Astrocyte (in vitro differentiated cells and primary cell): Measurements from ENCODE around the gene WNT9A. TPM values are rescaled to one million over a fixed set of nuclear protein-coding genes. Genes with fewer than 3 reads are reported as not detected.
"Not testable (repeated sequence)": the region's sequence is repeated elsewhere in the genome, so short reads cannot be mapped to it uniquely, and the experiment has no call there.

ENCODE experiments used
- DNase-seq: peaks from one replicate; pipeline ENCODE4 v3.0.0-alpha.2; 2010; ENCODE audit warnings: low read depth
- FAIRE-seq: peaks from 2 replicates; lab custom pipeline; 2011; peaks lifted over from hg19 to GRCh38; lab: Jason Lieb, UNC
- H2AFZ ChIP-seq: 2 replicates; pipeline ENCODE4 v1.6.0; 2012; ENCODE audit warnings: low read depth, low read length, inconsistent platforms
- H3K27ac ChIP-seq: 2 replicates; pipeline ENCODE4 v1.5.1; 2011; ENCODE audit warnings: low read depth, low read length, inconsistent platforms
- H3K27me3 ChIP-seq: 2 replicates; pipeline ENCODE4 v1.6.0; 2011; ENCODE audit warnings: low read length, inconsistent platforms; ENCODE audit not compliant: insufficient read depth
- H3K36me3 ChIP-seq: 2 replicates; pipeline ENCODE4 v1.5.1; 2011; ENCODE audit warnings: low read length, inconsistent platforms; ENCODE audit not compliant: insufficient read depth
- H3K4me1 ChIP-seq: 2 replicates; pipeline ENCODE4 v1.5.1; 2011; ENCODE audit warnings: low read length, inconsistent platforms; ENCODE audit not compliant: insufficient read depth
- H3K4me2 ChIP-seq: 2 replicates; pipeline ENCODE4 v1.6.0; 2012; ENCODE audit warnings: low read length, inconsistent platforms
- H3K4me3 ChIP-seq: 2 replicates; pipeline ENCODE4 v1.5.1; 2011; ENCODE audit warnings: low read depth, mild to moderate bottlenecking, low read length, inconsistent platforms; ENCODE audit not compliant: insufficient read depth
- H3K79me2 ChIP-seq: 2 replicates; pipeline ENCODE4 v1.6.0; 2012; ENCODE audit warnings: mild to moderate bottlenecking, low read length, inconsistent platforms; ENCODE audit not compliant: insufficient read depth
- H3K9ac ChIP-seq: 2 replicates; pipeline ENCODE4 v1.6.0; 2012; ENCODE audit warnings: mild to moderate bottlenecking, low read length, inconsistent platforms
- H3K9me3 ChIP-seq: 2 replicates; pipeline ENCODE4 v1.5.1; 2012; ENCODE audit warnings: low read depth, mild to moderate bottlenecking, low read length, inconsistent platforms; ENCODE audit not compliant: insufficient read depth
- H4K20me1 ChIP-seq: 2 replicates; pipeline ENCODE4 v1.6.0; 2012; ENCODE audit warnings: low read length, inconsistent platforms; ENCODE audit not compliant: insufficient read depth
- H3K27ac Mint-ChIP-seq: one replicate; pipeline ENCODE4 v1.8.0; 2021; ENCODE audit warnings: mild to moderate bottlenecking, mixed read lengths; ENCODE audit not compliant: unreplicated experiment
- H3K27me3 Mint-ChIP-seq: one replicate; pipeline ENCODE4 v1.8.0; 2021; ENCODE audit warnings: low read depth, mixed read lengths; ENCODE audit not compliant: unreplicated experiment
- H3K36me3 Mint-ChIP-seq: one replicate; pipeline ENCODE4 v1.8.0; 2021; ENCODE audit warnings: low read depth, mixed read lengths; ENCODE audit not compliant: unreplicated experiment
- H3K4me1 Mint-ChIP-seq: one replicate; pipeline ENCODE4 v1.8.0; 2021; ENCODE audit warnings: low read depth, mixed read lengths; ENCODE audit not compliant: unreplicated experiment
- H3K4me3 Mint-ChIP-seq: one replicate; pipeline ENCODE4 v1.8.0; 2021; ENCODE audit warnings: mild to moderate bottlenecking, moderate library complexity, mixed read lengths; ENCODE audit not compliant: unreplicated experiment
- H3K9me3 Mint-ChIP-seq: one replicate; pipeline ENCODE4 v1.8.0; 2021; ENCODE audit warnings: mild to moderate bottlenecking, mixed read lengths; ENCODE audit not compliant: unreplicated experiment
- EZH2 ChIP-seq: IDR thresholded peaks from 2 replicates; pipeline ENCODE4 v1.6.1; 2012; ENCODE audit warnings: mild to moderate bottlenecking, low read length, inconsistent platforms; ENCODE audit not compliant: insufficient read depth
- total RNA-seq: library from RNA; stranded (reverse); gene quantifications from 2 replicates; pipeline ENCODE4 v1.2.1, GENCODE V29; 2021
- TF ChIP-seq, protein P1 (sequence below): IDR thresholded peaks from 2 replicates; pipeline ENCODE4 v1.5.1; 2011; ENCODE audit warnings: low read depth, mild to moderate bottlenecking, inconsistent platforms, low read length, moderate library complexity; ENCODE audit not compliant: insufficient read depth

The WNT9A gene
- total RNA-seq, 1 donor from 2014 or later = 4.1 TPM

DNA sequence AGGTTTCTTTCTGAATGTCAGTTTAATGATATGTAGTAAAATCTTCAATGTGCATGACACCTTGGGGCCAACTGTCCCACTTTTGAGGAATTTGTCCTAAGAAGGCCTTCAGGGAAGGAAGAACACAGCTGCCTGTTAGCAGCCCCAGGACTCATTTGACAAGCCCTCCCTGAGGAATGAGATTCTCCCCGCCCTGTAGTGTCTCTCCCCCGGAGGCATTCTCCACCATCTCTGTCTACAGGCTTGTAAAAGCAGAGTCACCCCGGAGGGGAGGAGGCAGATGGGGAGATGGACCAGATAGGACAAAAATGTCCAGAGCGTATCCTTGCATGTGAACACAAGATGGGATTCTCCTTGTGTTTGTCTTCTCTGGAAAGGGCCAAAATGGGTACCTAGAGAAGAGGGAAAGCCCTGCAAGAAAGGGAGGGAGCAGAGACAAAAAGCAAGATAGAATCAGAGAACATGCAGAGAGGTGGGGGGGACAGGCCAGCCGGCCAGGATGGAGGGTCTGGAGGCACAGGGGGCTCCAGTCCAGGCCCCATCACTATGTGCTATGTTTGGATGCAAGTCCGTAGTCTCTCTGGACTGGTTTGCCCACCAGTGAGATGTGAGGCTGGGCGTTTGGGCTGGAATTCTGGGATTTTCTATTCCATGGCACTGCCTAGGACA is 47.0 kb upstream of the WNT9A start:
- Histone ChIP-seq H2AFZ (no peak overlapping the region), H3K4me2 (no peak overlapping the region), H3K4me1 (no peaks in the 10 kb centered on the region), H3K9ac (no peak overlapping the region), H3K9me3 (no peaks in the 10 kb centered on the region), H3K4me3 (no peak overlapping the region), H3K79me2 (no peaks in the 10 kb centered on the region), H4K20me1 (no peaks in the 10 kb centered on the region), H3K36me3 (no peaks in the 10 kb centered on the region), H3K27ac (no peak overlapping the region), H3K27me3 (no peaks in the 10 kb centered on the region)
- H3K27me3 Mint-ChIP-seq = peaks cover 55% of the 10 kb centered on the region
- H3K27ac Mint-ChIP-seq = no peak overlapping the region
- FAIRE-seq (no peak), DNase-seq (no peak)
- no peaks in the 10 kb centered on the region for H3K36me3 Mint-ChIP-seq
- no peak for TF ChIP-seq EZH2
- TF ChIP-seq, protein P1, sequence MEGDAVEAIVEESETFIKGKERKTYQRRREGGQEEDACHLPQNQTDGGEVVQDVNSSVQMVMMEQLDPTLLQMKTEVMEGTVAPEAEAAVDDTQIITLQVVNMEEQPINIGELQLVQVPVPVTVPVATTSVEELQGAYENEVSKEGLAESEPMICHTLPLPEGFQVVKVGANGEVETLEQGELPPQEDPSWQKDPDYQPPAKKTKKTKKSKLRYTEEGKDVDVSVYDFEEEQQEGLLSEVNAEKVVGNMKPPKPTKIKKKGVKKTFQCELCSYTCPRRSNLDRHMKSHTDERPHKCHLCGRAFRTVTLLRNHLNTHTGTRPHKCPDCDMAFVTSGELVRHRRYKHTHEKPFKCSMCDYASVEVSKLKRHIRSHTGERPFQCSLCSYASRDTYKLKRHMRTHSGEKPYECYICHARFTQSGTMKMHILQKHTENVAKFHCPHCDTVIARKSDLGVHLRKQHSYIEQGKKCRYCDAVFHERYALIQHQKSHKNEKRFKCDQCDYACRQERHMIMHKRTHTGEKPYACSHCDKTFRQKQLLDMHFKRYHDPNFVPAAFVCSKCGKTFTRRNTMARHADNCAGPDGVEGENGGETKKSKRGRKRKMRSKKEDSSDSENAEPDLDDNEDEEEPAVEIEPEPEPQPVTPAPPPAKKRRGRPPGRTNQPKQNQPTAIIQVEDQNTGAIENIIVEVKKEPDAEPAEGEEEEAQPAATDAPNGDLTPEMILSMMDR = no peak
- no peaks in the 10 kb centered on the region for H3K4me1 Mint-ChIP-seq
- H3K9me3 Mint-ChIP-seq = peaks cover 21% of the 10 kb centered on the region
- no peak overlapping the region for H3K4me3 Mint-ChIP-seq

DNA sequence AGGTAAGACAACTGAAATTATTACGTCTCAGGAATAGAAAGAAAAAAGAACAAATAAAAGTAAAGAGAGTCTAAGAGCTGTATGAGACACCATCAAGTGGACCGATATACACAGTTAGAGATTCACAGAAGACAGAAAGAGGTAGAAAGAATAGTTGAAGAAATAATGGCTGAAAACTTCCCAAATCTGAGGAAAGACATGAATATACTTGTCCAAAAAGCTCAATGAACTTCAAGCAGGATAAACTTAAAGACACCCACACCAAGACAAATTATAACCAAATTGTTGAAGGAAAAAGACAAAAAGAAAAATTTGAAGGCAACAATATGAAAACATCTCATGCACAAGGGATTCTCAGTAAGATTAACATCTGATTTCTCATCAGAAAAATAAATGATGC is 39.4 kb upstream of the WNT9A start:
- TF ChIP-seq EZH2 = no peak
- TF ChIP-seq, protein P1 = no peak
- H3K4me1 ChIP-seq = no peaks in the 10 kb centered on the region
- H2AFZ ChIP-seq = no peak overlapping the region
- no peaks in the 10 kb centered on the region for H3K36me3 ChIP-seq
- no peak for DNase-seq
- no peaks in the 10 kb centered on the region for H3K79me2 ChIP-seq
- H3K27ac ChIP-seq = no peak overlapping the region
- no peak overlapping the region for H3K4me2 ChIP-seq
- Mint-ChIP-seq H3K9me3 (peaks cover 3% of the 10 kb centered on the region), H3K27ac (no peak overlapping the region), H3K36me3 (no peaks in the 10 kb centered on the region), H3K4me1 (no peaks in the 10 kb centered on the region), H3K4me3 (no peak overlapping the region), H3K27me3 (peaks cover 31% of the 10 kb centered on the region)
- H3K27me3 ChIP-seq = peaks cover 4% of the 10 kb centered on the region
- no peaks in the 10 kb centered on the region for H4K20me1 ChIP-seq
- H3K9ac ChIP-seq = no peak overlapping the region
- no peak for FAIRE-seq
- no peak overlapping the region for H3K4me3 ChIP-seq
- no peaks in the 10 kb centered on the region for H3K9me3 ChIP-seq

GRCh38 chr1:227975583-227976283 is 28.0 kb upstream of the WNT9A start:
- not testable (repeated sequence) for H3K4me1 ChIP-seq, H3K4me3 ChIP-seq, H3K27ac ChIP-seq, H3K4me3 Mint-ChIP-seq, DNase-seq, H3K9ac ChIP-seq, H3K4me1 Mint-ChIP-seq, H3K36me3 Mint-ChIP-seq, H3K9me3 ChIP-seq, H4K20me1 ChIP-seq, H3K9me3 Mint-ChIP-seq, H3K36me3 ChIP-seq, H3K4me2 ChIP-seq, H3K79me2 ChIP-seq, H2AFZ ChIP-seq, H3K27ac Mint-ChIP-seq, H3K27me3 ChIP-seq, H3K27me3 Mint-ChIP-seq, FAIRE-seq

DNA sequence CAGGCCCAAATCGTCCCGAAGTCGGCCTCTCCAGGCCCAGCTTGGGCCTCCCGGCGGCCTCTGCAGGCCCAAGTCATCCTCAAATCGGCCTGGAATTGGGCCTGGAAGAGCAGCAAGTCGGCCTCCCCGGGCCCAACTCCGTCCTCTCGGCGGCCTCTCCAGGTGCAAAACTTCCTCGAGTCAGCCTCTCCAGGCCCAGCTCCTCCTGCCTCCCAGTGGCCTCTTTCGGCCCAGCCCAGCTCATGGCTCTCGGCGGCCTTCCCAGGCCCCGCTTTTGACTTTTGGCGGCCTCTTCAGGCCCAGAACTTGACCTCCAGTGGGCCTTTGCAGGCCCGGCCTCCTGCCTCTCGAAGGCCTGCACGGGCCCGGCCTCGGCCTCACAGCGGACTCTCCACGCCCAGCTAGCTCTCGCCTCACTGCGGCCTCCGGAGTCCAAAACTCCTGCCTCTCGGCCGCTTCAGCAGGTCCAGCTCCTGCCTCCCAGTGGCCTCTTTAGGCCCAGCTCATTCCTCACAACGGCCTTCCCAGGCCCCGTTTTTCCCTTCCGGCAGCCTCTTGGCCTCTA is 26.1 kb upstream of the WNT9A start:
- not testable (repeated sequence) for H3K4me2 ChIP-seq, H3K4me1 Mint-ChIP-seq, H3K36me3 Mint-ChIP-seq, H3K27me3 ChIP-seq, H4K20me1 ChIP-seq, H3K4me3 Mint-ChIP-seq, H3K9me3 Mint-ChIP-seq, H3K27me3 Mint-ChIP-seq, H3K36me3 ChIP-seq, H3K4me3 ChIP-seq, H3K9ac ChIP-seq, H3K9me3 ChIP-seq, H3K27ac Mint-ChIP-seq, H2AFZ ChIP-seq, FAIRE-seq, H3K79me2 ChIP-seq, DNase-seq, H3K4me1 ChIP-seq, H3K27ac ChIP-seq
